Hepatocyte (in vitro differentiated cells): ENCODE measurements around the gene TMEM60. TPM values are rescaled to one million over a fixed set of nuclear protein-coding genes. Genes with fewer than 3 reads are reported as not detected.
A peak's percentile ranks its signal among the peaks of the same experiment; 100 is the strongest.

Experiments
- DNase-seq: peaks from one replicate; pipeline ENCODE4 v3.0.0-alpha.2; 2016; ENCODE audit warnings: low spot score
- H2AFZ ChIP-seq: fragments of 200-600 bp; sonication (generic); 2 replicates; pipeline ENCODE4 v1.6.0; 2016; ENCODE audit warnings: antibody characterized with exemption, mild to moderate bottlenecking
- H3K27ac ChIP-seq: fragments of 200-600 bp; sonication (generic); 2 replicates; pipeline ENCODE4 v1.5.1; 2016; ENCODE audit warnings: mild to moderate bottlenecking
- H3K27me3 ChIP-seq: fragments of 200-600 bp; sonication (generic); 2 replicates; pipeline ENCODE4 v1.6.1; 2016
- H3K36me3 ChIP-seq: fragments of 200-600 bp; sonication (generic); replicated peaks from 2 replicates; pipeline ENCODE4 v1.5.1; 2016; ENCODE audit warnings: low read depth; ENCODE audit not compliant: insufficient read depth
- H3K4me1 ChIP-seq: fragments of 200-600 bp; sonication (generic); 2 replicates; pipeline ENCODE4 v1.5.1; 2016; ENCODE audit warnings: mild to moderate bottlenecking, moderate library complexity; ENCODE audit not compliant: insufficient read depth
- H3K4me2 ChIP-seq: fragments of 200-600 bp; sonication (generic); 2 replicates; pipeline ENCODE4 v1.6.0; 2016
- H3K4me3 ChIP-seq: fragments of 200-600 bp; sonication (generic); 2 replicates; pipeline ENCODE4 v1.5.1; 2016; ENCODE audit warnings: mild to moderate bottlenecking
- H3K79me2 ChIP-seq: fragments of 200-600 bp; sonication (generic); 2 replicates; pipeline ENCODE4 v1.6.0; 2017; ENCODE audit warnings: mild to moderate bottlenecking
- H3K9me2 ChIP-seq: fragments of 200-600 bp; sonication (generic); replicated peaks from 2 replicates; pipeline ENCODE4 v1.6.0; 2017; ENCODE audit warnings: mild to moderate bottlenecking; ENCODE audit not compliant: insufficient read depth
- H3K9me3 ChIP-seq: fragments of 200-600 bp; sonication (generic); 2 replicates; pipeline ENCODE4 v1.5.1; 2016; ENCODE audit warnings: low read depth, mild to moderate bottlenecking
- H4K20me1 ChIP-seq: fragments of 200-600 bp; sonication (generic); 2 replicates; pipeline ENCODE4 v1.6.0; 2016; ENCODE audit warnings: mild to moderate bottlenecking; ENCODE audit not compliant: insufficient read depth, poor library complexity, severe bottlenecking
- EZH2 ChIP-seq: fragments of 200-600 bp; sonication (generic); IDR thresholded peaks from 2 replicates; pipeline ENCODE4 v1.6.1; 2016; ENCODE audit warnings: antibody characterized with exemption, mild to moderate bottlenecking, borderline replicate concordance
- EZH2phosphoT487 ChIP-seq: fragments of 200-600 bp; sonication (generic); IDR thresholded peaks from one replicate; pipeline ENCODE4 v1.6.1; 2018; ENCODE audit warnings: antibody characterized with exemption, mild to moderate bottlenecking, low read depth, moderate library complexity; ENCODE audit not compliant: unreplicated experiment, severe bottlenecking
- WGBS: methylation state at CpG from one replicate; pipeline ENCODE4 v1.1.6; 2016; ENCODE audit warnings: low lambda C conversion rate; ENCODE audit errors: missing lambda C conversion rate; 5-methylcytosine and 5-hydroxymethylcytosine counted together
- polyA plus RNA-seq: library from polyadenylated mRNA; unstranded; fragments of >200 nt; fragmentation: Nextera tagmentation; extraction: Ambion mirVana; gene quantifications from 2 replicates; pipeline ENCODE4 v1.2.1, GENCODE V29; 2016
- total RNA-seq: library from RNA; depleted of rRNA; stranded (reverse); fragments of >200 nt; gene quantifications from 2 replicates; pipeline ENCODE4 v1.2.3, GENCODE V29; 2014
- TF ChIP-seq, protein P1 (sequence below): fragments of 200-600 bp; sonication (generic); IDR thresholded peaks from 2 replicates; pipeline ENCODE4 v1.5.1; 2016; ENCODE audit warnings: antibody characterized with exemption, mild to moderate bottlenecking; ENCODE audit not compliant: poor library complexity

Gene TMEM60
- total and polyA plus RNA-seq, 2 experiments from 2014 or later, result 24.2 to 29.9 TPM

GRCh38 chr7:77760809-77761453 lies 37.3 kb downstream of the TMEM60 start:
- H3K4me3 ChIP-seq, result no peak overlapping the region
- WGBS, result 88% methylated on average over 10 of the region's 10 CpGs
- peaks cover 67% of the 10 kb centered on the region for H3K79me2 ChIP-seq
- H3K9me3 ChIP-seq, result no peaks in the 10 kb centered on the region
- H2AFZ ChIP-seq, result no peak overlapping the region
- no peak for DNase-seq
- H3K27me3 ChIP-seq, result no peaks in the 10 kb centered on the region
- H3K36me3 ChIP-seq, result no peaks in the 10 kb centered on the region
- TF ChIP-seq EZH2 (no peak), EZH2phosphoT487 (no peak)
- TF ChIP-seq, protein P1, sequence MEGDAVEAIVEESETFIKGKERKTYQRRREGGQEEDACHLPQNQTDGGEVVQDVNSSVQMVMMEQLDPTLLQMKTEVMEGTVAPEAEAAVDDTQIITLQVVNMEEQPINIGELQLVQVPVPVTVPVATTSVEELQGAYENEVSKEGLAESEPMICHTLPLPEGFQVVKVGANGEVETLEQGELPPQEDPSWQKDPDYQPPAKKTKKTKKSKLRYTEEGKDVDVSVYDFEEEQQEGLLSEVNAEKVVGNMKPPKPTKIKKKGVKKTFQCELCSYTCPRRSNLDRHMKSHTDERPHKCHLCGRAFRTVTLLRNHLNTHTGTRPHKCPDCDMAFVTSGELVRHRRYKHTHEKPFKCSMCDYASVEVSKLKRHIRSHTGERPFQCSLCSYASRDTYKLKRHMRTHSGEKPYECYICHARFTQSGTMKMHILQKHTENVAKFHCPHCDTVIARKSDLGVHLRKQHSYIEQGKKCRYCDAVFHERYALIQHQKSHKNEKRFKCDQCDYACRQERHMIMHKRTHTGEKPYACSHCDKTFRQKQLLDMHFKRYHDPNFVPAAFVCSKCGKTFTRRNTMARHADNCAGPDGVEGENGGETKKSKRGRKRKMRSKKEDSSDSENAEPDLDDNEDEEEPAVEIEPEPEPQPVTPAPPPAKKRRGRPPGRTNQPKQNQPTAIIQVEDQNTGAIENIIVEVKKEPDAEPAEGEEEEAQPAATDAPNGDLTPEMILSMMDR, result no peak
- H3K27ac ChIP-seq, result no peak overlapping the region
- H3K9me2 ChIP-seq, result no peaks in the 10 kb centered on the region
- peaks cover 10% of the 10 kb centered on the region for H4K20me1 ChIP-seq
- no peak overlapping the region for H3K4me2 ChIP-seq
- peaks cover 3% of the 10 kb centered on the region for H3K4me1 ChIP-seq

DNA sequence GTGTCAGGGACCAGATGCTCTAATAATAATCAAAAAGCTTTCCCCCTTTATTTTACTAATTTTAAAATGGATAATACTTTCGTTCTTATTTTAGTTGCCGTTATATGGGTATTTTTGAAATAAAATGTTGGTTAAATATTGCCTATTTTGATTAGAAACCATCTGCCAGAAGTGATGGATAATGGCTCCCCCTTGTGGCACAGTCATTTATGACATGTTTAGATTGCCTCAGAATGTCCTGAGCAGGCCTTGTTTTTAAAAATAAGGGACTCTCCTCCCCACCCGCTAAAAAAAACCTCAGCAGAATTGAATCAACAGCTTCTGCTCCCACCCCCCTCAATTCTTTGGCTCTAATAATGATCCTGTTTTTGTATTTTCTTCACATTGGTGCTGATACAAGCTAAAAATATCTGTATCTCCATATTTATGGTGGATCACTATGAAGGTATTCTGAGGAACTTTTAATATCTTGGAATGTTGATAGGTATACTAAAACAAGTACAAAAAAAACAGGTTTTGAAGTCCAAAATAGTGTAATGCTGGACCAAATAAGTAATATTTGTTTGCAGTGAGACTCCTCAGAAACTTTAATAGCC lies 38.8 kb downstream of the TMEM60 start:
- H3K36me3 ChIP-seq, result no peaks in the 10 kb centered on the region
- peaks cover 78% of the 10 kb centered on the region for H3K79me2 ChIP-seq
- peaks cover 10% of the 10 kb centered on the region for H4K20me1 ChIP-seq
- no peak for TF ChIP-seq EZH2phosphoT487
- TF ChIP-seq, protein P1, result peak; percentile 79
- H3K27ac ChIP-seq, result no peak overlapping the region
- no peaks in the 10 kb centered on the region for H3K27me3 ChIP-seq
- no peak overlapping the region for H3K4me3 ChIP-seq
- H3K4me2 ChIP-seq, result no peak overlapping the region
- peak; percentile 79 for DNase-seq
- no peaks in the 10 kb centered on the region for H3K9me2 ChIP-seq
- H3K4me1 ChIP-seq, result no peaks in the 10 kb centered on the region
- 18% methylated on average over 3 of the region's 3 CpGs for WGBS
- H3K9me3 ChIP-seq, result no peaks in the 10 kb centered on the region
- H2AFZ ChIP-seq, result no peak overlapping the region

DNA sequence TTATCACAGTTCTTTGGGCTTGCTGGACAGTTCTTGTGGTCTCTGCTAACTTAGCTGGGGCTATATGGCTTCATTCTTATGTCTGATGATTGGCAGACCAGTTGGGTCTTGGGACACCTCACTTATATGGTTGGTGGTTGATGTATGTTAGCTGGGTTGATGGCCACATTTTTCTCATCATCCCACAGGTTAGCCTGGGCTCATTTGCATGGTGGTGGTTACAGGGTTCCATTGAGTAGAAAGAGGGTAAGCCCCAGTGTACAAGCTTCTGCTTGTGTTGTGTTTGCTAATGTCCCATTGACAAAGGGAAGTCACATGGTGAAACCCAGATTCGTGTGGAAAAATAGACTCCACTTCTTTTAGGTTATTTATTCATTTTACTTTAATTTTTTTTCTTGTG lies 40.6 kb downstream of the TMEM60 start:
- no peak for TF ChIP-seq EZH2phosphoT487
- TF ChIP-seq, protein P1, result no peak
- no peak for TF ChIP-seq EZH2
- Histone ChIP-seq H3K36me3 (no peaks in the 10 kb centered on the region), H4K20me1 (peaks cover 10% of the 10 kb centered on the region), H3K79me2 (peaks cover 79% of the 10 kb centered on the region), H3K9me2 (no peaks in the 10 kb centered on the region), H3K27ac (no peak overlapping the region), H3K4me2 (no peak overlapping the region), H3K9me3 (no peaks in the 10 kb centered on the region), H3K4me3 (no peak overlapping the region), H3K27me3 (no peaks in the 10 kb centered on the region), H2AFZ (no peak overlapping the region), H3K4me1 (no peaks in the 10 kb centered on the region)
- 65% methylated on average over 1 of the region's 1 CpG for WGBS
- no peak for DNase-seq
